Erythroblast (primary cell): ENCODE data around the gene GPR35.

Source experiments
- GATA1 ChIP-seq: IDR thresholded peaks from 2 replicates; pipeline ENCODE4 v1.6.1; 2011; ENCODE audit warnings: low read depth, mild to moderate bottlenecking, control low read depth, low read length, moderate library complexity
- POLR2A ChIP-seq: IDR thresholded peaks from 2 replicates; pipeline ENCODE4 v1.6.1; 2011; ENCODE audit warnings: mild to moderate bottlenecking, low read length

GRCh38 chr2:240585681-240586197 lies 39.5 kb upstream of the GPR35 start:
- no peak for TF ChIP-seq POLR2A
- TF ChIP-seq GATA1, result no peak
